HG02981 (cell line): ENCODE measurements around the gene GPR31.
A peak's percentile ranks its signal among the peaks of the same experiment; 100 is the strongest.

Experiments
- ATAC-seq: cut with Tn5 transposase; IDR thresholded peaks from one replicate; pipeline ENCODE4 v1.9.1; 2021; ENCODE audit warnings: mild to moderate bottlenecking, moderate library complexity; ENCODE audit not compliant: unreplicated experiment

The GPR31 gene

DNA sequence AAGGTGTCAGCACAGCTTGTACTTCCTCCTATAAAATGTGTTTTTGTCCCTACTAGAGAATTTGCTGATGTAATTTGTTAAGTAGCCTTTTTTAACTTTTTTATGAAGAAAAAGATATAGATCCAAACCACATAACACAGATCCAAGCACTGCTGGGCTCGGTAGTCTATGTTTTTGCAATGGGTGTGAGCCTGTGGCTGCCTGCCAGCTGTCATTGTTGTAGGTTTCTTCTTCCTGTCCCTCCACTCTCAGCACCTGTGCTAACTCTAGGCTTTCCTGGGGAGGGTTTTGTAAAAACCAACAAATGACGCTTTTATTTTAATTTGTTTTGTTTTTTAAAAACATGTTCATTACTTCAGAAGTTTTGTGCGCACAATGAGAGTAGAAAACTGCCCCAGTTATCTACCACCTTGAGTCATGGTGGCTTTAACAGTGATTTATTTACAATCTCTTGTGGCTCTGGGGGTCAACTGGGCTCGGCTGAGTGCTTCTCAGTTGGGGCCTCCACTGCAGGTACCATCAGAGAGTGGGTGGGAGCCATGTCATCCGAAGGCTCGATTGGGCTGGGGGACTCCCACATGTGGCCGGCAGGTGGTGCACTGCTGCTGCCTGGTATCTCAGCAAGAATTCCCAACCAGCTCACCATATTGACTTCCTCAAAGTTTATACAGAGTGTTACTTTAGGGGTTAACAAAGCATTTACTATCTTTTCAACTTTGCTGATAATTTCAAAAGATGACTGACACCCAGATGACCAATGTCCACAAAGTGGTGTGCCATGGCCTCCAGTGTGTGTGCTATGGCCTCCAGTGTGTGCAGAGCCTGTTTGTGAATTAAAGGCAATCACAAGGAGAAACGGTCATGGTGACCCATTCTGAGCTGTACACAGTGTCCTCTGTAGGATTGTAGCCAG is 37.9 kb downstream of the GPR31 start:
- no peak for ATAC-seq

DNA sequence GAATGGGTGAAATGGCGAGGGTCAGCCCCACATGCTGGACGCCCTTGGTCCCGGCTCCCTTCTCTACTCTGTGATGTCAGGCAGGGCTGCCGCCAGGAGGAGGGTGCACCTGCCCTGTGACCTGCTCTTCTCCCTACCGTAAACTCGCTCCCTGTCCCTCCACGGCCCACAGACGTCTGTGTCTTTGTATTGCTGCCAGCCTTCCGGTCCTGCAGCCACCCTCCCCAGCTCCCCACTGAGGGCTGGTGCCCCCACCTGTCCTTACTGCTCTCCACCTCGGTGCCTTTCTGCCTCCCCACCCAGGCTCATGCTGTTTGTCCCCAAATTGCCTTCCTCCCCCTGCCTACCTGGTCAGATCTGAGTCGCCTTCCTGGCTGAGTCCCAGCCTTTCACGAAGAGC is 38.9 kb downstream of the GPR31 start:
- no peak for ATAC-seq

DNA sequence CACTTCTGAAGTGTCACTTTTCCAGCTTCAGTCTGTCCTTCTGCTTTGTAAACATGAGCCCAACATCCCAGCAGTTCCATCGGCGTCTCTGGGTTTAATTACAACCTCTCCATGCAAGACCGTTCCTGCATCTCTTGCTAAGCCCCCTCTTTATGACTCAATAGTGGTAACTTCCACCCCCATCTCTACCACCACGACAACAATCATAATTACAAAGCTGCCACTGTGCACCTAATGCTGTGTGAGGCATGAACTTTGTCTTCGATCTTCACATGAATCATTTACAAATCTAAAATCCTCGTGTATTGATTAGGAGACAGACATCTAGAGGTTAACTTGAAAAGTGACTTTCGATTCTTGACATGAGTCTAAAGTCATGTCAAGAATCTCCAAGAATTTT is 39.8 kb downstream of the GPR31 start:
- no peak for ATAC-seq

DNA sequence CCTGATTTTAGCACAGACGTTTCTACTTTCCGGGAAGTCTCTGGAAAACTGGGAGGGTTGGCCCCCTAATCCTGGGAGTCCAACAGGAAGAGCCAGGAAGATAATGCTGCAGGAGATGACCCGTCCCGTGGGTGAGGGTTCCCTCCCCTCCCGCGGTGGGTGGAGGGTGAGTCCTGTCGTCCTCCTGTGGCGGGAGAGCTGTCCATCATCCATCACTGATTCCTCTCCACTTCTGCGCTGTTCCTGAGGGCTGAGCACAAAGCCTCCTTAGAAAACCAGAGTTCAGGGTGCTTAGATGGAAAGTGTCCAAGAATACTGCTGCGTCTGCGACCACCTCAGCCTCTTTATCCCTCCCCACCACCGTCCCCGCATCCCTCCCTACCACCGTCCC is 40.9 kb downstream of the GPR31 start:
- ATAC-seq: no peak

DNA sequence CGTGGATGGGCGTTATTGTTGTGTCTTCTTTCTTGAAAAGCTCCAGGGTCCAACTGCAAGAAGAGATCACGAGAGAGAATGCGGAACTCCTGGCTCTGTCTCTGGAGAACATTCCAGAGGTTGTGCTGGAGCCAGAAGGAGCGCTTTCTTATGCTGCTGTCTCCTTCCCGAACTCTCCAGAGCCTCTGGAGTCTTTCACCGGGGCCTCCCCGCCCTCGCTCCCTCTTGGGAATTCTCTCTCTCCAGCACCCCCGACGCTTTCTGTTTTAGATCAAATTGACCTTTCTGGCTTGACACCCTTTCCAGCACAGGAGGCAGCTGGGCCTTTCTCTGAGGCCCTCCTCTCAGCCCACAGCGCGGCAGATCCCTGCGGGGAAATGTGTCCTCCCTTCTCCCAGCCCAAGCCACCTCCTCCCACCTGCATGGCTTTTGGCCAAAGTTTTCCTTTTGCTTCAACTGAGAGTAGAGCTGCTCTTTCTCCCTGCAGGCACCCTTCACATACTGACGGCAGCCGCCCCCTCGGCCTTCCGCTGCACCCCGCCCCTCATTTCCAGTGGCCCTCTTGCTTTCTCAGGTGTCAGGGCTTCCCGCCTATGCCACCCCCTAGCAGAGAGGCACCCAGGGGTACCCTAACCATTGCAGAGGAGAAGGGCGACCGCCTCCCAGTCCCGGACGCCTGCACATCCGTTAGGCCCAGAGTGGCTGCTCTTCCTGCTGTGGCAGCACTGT is 41.5 kb downstream of the GPR31 start:
- ATAC-seq: no peak

DNA sequence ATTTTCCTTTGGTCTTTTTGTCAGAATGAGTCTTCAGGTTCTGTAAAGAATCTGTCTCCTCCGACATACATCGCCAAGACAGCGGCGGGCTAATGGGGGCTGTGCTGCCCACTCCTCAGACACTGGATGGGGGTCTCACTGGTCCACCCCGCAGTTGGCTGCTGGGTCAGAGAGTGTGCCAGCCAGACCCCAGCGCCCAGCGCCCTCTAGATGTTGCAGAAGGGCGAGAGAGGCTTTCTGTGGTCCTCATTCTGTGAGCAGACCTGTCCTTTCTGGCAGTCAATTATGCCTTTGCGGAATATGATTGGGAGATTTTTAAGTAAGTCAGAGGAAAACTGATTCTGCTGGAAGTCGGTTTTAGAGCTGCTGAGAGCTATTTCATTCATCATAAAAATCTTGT is 42.7 kb downstream of the GPR31 start:
- no peak for ATAC-seq

DNA sequence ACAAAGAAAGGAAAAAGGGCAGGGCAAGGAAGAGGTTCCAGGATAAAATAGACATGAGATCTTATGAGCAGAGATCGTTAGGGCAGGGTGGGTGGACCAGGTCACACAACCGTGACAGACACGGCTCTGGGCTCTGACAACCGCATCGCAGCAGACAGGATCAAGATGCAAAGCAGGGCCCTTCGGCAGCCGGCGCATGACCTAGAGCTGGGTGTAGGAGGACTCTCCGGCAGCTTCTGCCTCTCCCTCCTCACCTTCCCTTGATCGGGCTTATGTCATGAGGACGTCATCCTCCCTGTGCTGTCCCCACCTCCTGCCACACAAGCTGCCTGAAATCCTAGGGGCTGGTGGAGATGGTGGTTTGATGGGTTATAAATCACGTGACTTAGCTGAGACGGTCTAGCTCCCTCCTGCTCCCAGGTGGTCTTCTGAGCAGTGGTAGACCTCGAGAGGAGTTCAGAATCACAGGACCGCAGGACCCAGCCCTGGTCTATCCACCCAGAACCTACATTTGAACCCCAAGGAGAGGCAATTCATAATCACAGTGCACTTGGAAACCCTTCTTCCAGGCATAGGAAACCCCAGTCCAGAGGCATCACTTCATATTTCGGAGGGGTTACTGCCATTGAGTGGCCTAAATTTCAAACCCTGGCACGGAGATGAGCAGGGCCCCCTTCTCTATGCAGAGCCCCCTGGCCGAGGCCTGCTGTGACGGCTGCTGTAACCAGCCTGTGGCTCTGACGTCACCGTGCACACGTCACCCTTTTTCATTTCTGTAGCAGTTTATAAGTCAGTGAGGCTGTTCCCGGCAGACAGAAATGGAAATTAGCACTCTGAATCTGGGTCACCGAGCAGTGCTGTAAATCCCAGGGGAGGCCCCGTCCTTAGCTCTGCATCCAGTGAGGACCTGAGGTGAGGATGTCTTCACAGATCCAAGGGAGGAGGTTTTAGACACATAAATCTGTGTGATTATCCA is 43.6 kb downstream of the GPR31 start:
- peak; percentile 83 for ATAC-seq

DNA sequence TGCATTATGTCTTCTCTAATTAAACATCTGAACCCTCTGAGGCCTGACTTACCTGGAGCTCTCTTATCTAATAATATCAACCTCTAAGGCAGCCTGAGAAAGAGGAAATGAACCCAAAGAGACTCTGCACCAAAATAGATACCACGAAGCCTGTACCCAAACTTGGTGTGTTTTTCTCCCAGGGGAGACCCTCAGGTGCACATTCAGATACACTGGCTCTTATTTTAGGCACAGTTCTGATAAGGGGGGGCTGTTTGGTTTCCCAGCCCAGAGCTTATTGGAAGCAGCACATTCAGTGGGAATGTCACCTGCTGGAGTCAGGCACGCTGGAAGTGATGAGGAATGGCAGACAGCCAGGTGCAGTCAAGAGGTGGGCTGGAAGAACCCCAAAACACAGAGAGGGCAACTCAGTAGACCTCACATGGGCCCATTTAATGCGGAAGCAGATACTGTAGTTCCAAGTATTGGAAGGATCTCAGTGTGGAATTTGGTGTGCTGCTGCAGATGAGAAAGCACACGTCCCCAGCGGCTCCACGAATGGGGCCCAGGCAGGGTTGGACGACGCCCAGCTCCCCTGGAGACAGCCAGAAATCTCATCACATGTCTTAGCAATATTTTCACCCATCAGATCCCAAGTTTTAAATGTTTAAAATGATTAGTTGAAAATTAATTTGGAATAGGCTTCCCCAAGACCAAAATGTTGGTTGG is 44.6 kb downstream of the GPR31 start:
- ATAC-seq: peak; percentile 43

DNA sequence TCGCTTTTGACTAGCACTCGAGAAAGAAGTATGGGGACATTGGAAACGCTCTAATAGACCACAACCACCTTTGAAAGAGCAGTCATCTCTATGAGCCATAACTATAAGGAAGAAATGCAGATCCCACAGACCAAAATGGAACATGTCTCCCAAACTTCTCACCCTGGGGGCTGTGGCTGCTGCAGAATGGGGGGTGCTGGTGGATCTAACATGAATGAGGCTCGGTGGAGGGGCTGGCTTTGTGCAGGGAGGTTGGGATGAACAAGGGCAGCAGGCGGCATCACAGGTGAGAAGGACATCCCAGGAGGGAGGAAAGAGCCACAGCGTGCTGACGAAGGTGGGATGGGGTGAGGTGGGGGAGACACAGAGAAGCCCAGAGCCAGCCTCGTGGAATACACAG is 45.4 kb downstream of the GPR31 start:
- ATAC-seq: no peak

DNA sequence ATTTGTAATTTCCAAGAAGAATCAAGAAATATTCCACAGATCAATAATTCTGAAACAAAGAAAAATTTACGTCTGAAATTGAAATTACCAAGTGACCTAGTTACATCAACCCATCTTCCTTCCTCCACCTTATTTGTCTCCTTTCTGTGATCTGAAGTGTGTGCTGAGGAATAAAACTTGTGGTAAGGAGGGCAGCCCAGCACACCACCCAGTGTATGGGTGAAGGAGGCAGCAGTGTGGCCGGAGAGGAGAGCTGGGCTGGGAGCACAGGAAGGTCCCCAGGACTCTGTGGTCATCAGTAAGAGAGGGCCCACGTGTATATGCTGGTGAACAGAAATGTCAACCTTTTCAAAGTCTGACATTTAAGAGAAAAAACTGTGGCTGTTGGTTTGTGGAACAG is 46.2 kb downstream of the GPR31 start:
- ATAC-seq: no peak

DNA sequence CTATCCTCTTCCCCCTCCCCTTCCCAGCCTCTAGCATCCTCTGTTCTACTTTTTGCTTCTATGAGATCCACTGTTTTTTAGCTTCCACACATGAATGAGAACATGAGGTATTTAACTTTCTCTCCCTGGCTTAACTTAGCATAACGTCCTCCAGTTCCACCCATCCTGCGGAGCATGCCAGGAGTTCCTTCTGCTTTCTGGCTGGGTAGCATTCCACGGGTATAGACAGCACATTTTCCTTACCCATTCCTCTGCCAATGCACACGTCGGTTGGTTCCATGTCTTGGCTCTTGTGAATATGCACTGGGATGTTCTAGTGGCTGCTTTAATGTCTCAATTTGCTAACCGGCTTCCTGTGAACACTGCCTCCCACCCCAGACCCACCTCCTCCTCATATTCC is 48.1 kb downstream of the GPR31 start:
- ATAC-seq: no peak

DNA sequence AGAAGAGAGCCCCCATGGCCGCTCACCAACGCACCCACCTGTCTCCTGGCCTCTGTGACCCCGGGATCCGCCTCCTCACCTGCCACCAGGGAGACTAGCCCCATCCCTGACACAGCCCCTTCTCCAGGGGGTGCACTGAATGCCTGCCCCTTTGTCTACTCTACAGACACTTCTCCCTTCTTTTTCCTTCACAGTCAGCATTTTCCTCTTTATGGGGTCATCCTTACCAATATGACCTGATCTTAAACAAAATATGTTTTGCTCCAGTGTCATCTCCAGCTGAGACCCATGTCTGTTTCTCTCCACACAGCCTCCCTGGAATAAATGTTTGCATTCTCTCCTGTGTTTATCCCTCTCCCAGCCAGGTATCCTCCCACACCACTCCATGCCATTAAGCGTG is 49.5 kb downstream of the GPR31 start:
- no peak for ATAC-seq

DNA sequence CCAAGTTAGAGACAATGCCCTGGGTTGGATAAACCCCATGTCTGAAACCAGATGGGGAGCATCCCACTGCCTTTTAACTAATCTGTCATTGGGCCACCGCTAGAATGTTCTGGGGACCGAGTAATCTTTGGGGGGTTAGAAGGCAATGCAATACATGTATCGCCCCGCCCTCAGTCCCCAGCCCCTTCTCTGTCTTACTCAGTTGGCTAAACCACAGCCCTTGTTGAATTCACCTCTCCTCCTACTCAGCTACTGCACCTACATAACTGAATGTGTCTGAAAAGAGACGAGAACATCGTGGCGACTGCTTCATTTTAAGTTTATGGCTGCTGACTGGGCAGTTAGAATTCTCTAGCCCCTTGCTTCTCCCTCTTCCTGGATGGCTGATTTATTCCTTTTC is 50.0 kb downstream of the GPR31 start:
- no peak for ATAC-seq

DNA sequence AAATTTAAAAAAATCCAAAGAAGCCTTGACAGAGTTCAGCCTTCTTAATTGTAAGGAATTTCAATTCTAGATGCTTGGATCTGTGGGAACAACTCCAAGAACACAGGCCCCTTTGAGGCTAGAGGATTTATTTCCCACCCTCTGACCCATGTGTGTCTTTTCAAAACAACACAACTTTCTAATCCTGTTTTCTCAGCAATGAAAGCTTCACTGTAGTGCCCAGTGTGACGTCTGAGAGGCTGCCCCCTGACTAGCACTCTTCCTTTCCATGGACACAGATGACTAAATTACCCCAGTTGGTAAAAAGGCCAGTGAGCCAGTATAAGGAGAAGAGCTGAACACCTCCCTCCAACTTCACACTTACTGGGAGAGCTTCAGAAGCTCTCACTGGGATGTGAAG is 51.4 kb downstream of the GPR31 start:
- no peak for ATAC-seq
